Measurements from ENCODE around the gene FAF1. TPM values are rescaled to one million over a fixed set of nuclear protein-coding genes. Genes with fewer than 3 reads are reported as not detected.

The FAF1 gene
- total RNA-seq, 1 experiment from 2014 or later, result 73.2 TPM

DNA sequence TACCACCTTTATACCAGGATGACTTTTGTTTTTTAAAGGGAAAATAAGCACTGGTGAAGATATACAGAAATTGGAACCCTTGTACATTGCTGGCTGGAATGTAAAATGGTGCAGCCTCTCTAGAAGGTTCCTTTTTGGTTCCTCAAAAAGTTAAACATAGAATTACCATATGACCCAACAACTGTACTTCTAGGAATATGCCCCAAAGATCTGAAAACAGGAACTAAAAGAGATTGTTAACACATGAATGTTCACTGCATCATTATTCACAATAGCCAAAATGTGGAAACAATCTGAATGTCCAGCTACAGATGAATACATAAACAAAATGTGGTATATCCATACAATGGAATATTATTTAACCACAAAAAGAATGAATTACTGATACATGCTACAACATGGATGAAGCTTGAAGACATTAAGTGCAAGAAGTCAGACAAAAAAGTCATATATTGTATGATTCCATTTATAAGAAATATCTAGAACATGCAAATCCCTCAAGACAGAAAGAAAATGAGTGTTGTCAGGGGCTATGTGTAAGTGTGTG is 452.0 kb downstream of the FAF1 start:
- ChIA-PET CTCF (no interaction called here), POLR2A (no interaction called here), RAD21 (ENCODE audit: low non-redundant PET in 1 of 2, low total read pairs in 2 of 2, uncharacterized antibody in 2 of 2, unreplicated experiment in 2 of 2) (no interaction called here)
- H3K79me2 ChIP-seq (ENCODE audit: insufficient read depth, low read length), result no peaks in the 10 kb centered on the region
- ATAC-seq, result no peak
- no peak overlapping the region for H3K4me3 ChIP-seq (replicated peaks in 1 of 2; ENCODE audit: low read depth in 1 of 2, low read length in 2 of 2)
- H4K20me1 ChIP-seq (ENCODE audit: insufficient read depth), result no peaks in the 10 kb centered on the region
- BruUV-seq (replicated peaks), result no TSS peak
- no peak overlapping the region for H2AFZ ChIP-seq (ENCODE audit: low read depth, low read length, poor library complexity, severe bottlenecking)
- H3K9me2 ChIP-seq (ENCODE audit: insufficient read depth), result no peaks in the 10 kb centered on the region
- H3K9ac ChIP-seq (ENCODE audit: low read length), result no peak overlapping the region
- H3K36me3 ChIP-seq (ENCODE audit: control insufficient read depth in 1 of 2, insufficient read depth in 2 of 2, low read length in 2 of 2), result no peaks in the 10 kb centered on the region
- no peaks in the 10 kb centered on the region for H3K27me3 ChIP-seq (ENCODE audit: insufficient read depth, low read length)
- H3K9me3 ChIP-seq (ENCODE audit: control insufficient read depth in 1 of 2, insufficient read depth in 1 of 2, low read depth in 1 of 2, low read length in 2 of 2), result no peaks in the 10 kb centered on the region
- intact Hi-C loops (cut with micrococcal nuclease), result no loop called here
- H3K27ac ChIP-seq (ENCODE audit: low read depth, low read length), result no peak overlapping the region
- TF ChIP-seq POLR2AphosphoS5 (IDR thresholded peaks at IDR 0.05; ENCODE audit: low read depth, low read length), result no peak
- no peak for TF ChIP-seq CEBPB (IDR thresholded peaks at IDR 0.05; ENCODE audit: low read depth)
- TF ChIP-seq CBX3 (IDR thresholded peaks at IDR 0.05; ENCODE audit: low read depth), result no peak
- no peak for TF ChIP-seq RAD21 (IDR thresholded peaks at IDR 0.05; ENCODE audit: low read depth)
- no peak for TF ChIP-seq SP1 (IDR thresholded peaks at IDR 0.05; ENCODE audit: low read depth)
- no peak for TF ChIP-seq JUND (IDR thresholded peaks at IDR 0.05)
- TF ChIP-seq, protein P1, sequence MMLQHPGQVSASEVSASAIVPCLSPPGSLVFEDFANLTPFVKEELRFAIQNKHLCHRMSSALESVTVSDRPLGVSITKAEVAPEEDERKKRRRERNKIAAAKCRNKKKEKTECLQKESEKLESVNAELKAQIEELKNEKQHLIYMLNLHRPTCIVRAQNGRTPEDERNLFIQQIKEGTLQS (IDR thresholded peaks at IDR 0.05), result no peak
- no peak for TF ChIP-seq EZH2phosphoT487 (IDR thresholded peaks at IDR 0.05; ENCODE audit: borderline replicate concordance)
- TF ChIP-seq POLR2A (IDR thresholded peaks at IDR 0.05; ENCODE audit: borderline replicate concordance, extremely low read depth, insufficient read depth, insufficient read length), result no peak
- TF ChIP-seq, protein P2, sequence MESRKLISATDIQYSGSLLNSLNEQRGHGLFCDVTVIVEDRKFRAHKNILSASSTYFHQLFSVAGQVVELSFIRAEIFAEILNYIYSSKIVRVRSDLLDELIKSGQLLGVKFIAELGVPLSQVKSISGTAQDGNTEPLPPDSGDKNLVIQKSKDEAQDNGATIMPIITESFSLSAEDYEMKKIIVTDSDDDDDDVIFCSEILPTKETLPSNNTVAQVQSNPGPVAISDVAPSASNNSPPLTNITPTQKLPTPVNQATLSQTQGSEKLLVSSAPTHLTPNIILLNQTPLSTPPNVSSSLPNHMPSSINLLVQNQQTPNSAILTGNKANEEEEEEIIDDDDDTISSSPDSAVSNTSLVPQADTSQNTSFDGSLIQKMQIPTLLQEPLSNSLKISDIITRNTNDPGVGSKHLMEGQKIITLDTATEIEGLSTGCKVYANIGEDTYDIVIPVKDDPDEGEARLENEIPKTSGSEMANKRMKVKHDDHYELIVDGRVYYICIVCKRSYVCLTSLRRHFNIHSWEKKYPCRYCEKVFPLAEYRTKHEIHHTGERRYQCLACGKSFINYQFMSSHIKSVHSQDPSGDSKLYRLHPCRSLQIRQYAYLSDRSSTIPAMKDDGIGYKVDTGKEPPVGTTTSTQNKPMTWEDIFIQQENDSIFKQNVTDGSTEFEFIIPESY (IDR thresholded peaks at IDR 0.05; ENCODE audit: extremely low read depth, insufficient replicate concordance, low read length), result no peak
- no peak for TF ChIP-seq YY1 (IDR thresholded peaks at IDR 0.05; ENCODE audit: extremely low read depth, insufficient replicate concordance, low read depth, low read length)
- TF ChIP-seq ELF1 (IDR thresholded peaks at IDR 0.05; ENCODE audit: borderline replicate concordance, low read depth), result no peak
- no peak for TF ChIP-seq TCF7L2 (IDR thresholded peaks at IDR 0.05; ENCODE audit: borderline replicate concordance, extremely low read depth, insufficient read depth, insufficient read length)
- no peak for TF ChIP-seq SIN3A (IDR thresholded peaks at IDR 0.05; ENCODE audit: low read depth)
- TF ChIP-seq, protein P3, sequence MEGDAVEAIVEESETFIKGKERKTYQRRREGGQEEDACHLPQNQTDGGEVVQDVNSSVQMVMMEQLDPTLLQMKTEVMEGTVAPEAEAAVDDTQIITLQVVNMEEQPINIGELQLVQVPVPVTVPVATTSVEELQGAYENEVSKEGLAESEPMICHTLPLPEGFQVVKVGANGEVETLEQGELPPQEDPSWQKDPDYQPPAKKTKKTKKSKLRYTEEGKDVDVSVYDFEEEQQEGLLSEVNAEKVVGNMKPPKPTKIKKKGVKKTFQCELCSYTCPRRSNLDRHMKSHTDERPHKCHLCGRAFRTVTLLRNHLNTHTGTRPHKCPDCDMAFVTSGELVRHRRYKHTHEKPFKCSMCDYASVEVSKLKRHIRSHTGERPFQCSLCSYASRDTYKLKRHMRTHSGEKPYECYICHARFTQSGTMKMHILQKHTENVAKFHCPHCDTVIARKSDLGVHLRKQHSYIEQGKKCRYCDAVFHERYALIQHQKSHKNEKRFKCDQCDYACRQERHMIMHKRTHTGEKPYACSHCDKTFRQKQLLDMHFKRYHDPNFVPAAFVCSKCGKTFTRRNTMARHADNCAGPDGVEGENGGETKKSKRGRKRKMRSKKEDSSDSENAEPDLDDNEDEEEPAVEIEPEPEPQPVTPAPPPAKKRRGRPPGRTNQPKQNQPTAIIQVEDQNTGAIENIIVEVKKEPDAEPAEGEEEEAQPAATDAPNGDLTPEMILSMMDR (IDR thresholded peaks at IDR 0.05 in 2 of 3, conservative IDR thresholded peaks at IDR 0.05 in 1 of 3; ENCODE audit: borderline replicate concordance in 1 of 3, insufficient read depth in 1 of 3, low read depth in 2 of 3, low read length in 2 of 3), result no peak
- TF ChIP-seq, protein P4, sequence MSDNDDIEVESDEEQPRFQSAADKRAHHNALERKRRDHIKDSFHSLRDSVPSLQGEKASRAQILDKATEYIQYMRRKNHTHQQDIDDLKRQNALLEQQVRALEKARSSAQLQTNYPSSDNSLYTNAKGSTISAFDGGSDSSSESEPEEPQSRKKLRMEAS (IDR thresholded peaks at IDR 0.05), result no peak
- H3K4me2 ChIP-seq (ENCODE audit: low read length), result no peak overlapping the region
- DNase-seq (ENCODE audit: low read depth, low spot score), result no peak
- H3K4me1 ChIP-seq (ENCODE audit: control insufficient read depth in 1 of 2, insufficient read depth in 2 of 2, low read length in 2 of 2), result no peaks in the 10 kb centered on the region
